Mesenchymal stem cell (in vitro differentiated cells and primary cell): ENCODE measurements around the gene KRT72.
A peak's percentile ranks its signal among the peaks of the same experiment; 100 is the strongest.

ENCODE experiments used
- DNase-seq: peaks from one replicate; pipeline ENCODE4 v3.0.0-alpha.2; 2013
- H2AFZ ChIP-seq: one replicate; pipeline ENCODE4 v1.6.1; 2013; ENCODE audit warnings: low read depth, mild to moderate bottlenecking, control low read depth, inconsistent platforms, low read length, moderate library complexity
- H2AK5ac ChIP-seq: 2 replicates; pipeline ENCODE4 v1.6.1; 2013; ENCODE audit warnings: low read length, moderate library complexity, mild to moderate bottlenecking, inconsistent platforms; ENCODE audit not compliant: severe bottlenecking
- H2BK120ac ChIP-seq: one replicate; pipeline ENCODE4 v1.6.1; 2013; ENCODE audit warnings: low read depth, mild to moderate bottlenecking, inconsistent platforms, low read length, moderate library complexity
- H2BK12ac ChIP-seq, 2 experiments: one replicate each; pipeline ENCODE4 v1.6.1; 2013; ENCODE audit warnings: inconsistent platforms in 2 of 2, low read length in 2 of 2, mild to moderate bottlenecking in 2 of 2, moderate library complexity in 2 of 2, control low read depth in 1 of 2
- H2BK15ac ChIP-seq: one replicate; pipeline ENCODE4 v1.6.1; 2013; ENCODE audit warnings: mild to moderate bottlenecking, low read depth, inconsistent platforms; ENCODE audit not compliant: poor library complexity, severe bottlenecking
- H2BK5ac ChIP-seq: 2 replicates; pipeline ENCODE4 v1.6.1; 2013; ENCODE audit warnings: low read depth, mild to moderate bottlenecking, low read length, control low read depth, inconsistent platforms; ENCODE audit not compliant: poor library complexity, severe bottlenecking
- H3K14ac ChIP-seq, 2 experiments: one replicate each; pipeline ENCODE4 v1.6.1; 2013; ENCODE audit warnings: inconsistent platforms in 2 of 2, low read length in 2 of 2, control low read depth in 1 of 2, mild to moderate bottlenecking in 1 of 2, moderate library complexity in 1 of 2
- H3K18ac ChIP-seq, 2 experiments: one replicate each; pipeline ENCODE4 v1.6.1; 2013; ENCODE audit warnings: inconsistent platforms in 2 of 2, low read length in 2 of 2, control low read depth in 1 of 2, low read depth in 1 of 2, mild to moderate bottlenecking in 1 of 2
- H3K23ac ChIP-seq, 2 experiments: one replicate each; pipeline ENCODE4 v1.6.1; 2013; ENCODE audit warnings: inconsistent platforms in 2 of 2, low read length in 2 of 2, mild to moderate bottlenecking in 2 of 2, moderate library complexity in 2 of 2, control low read depth in 1 of 2
- H3K27ac ChIP-seq: 2 replicates; pipeline ENCODE4 v1.5.1; 2013; ENCODE audit warnings: mild to moderate bottlenecking, moderate library complexity, low read length, control low read depth, inconsistent platforms; ENCODE audit not compliant: poor library complexity, severe bottlenecking
- H3K27me3 ChIP-seq, 2 experiments: 2 replicates each; pipeline versions ENCODE4 v1.6.1 to v1.7.0; 2013; ENCODE audit warnings: low read length in 2 of 2, mild to moderate bottlenecking in 2 of 2, moderate library complexity in 2 of 2, control low read depth in 1 of 2, inconsistent platforms in 1 of 2; ENCODE audit not compliant: control insufficient read depth in 1 of 2, insufficient read depth in 1 of 2
- H3K36me3 ChIP-seq, 2 experiments: 2 replicates each; pipeline versions ENCODE4 v1.6.1 to v1.7.0; 2013; ENCODE audit warnings: low read length in 2 of 2, control low read depth in 1 of 2, inconsistent platforms in 1 of 2, low read depth in 1 of 2, mild to moderate bottlenecking in 1 of 2; ENCODE audit not compliant: insufficient read depth in 2 of 2, control insufficient read depth in 1 of 2
- H3K4ac ChIP-seq, 2 experiments: one replicate each; pipeline ENCODE4 v1.6.1; 2013; ENCODE audit warnings: inconsistent platforms in 2 of 2, low read length in 2 of 2, mild to moderate bottlenecking in 2 of 2, moderate library complexity in 2 of 2, control low read depth in 1 of 2, low read depth in 1 of 2
- H3K4me1 ChIP-seq: 2 replicates; pipeline ENCODE4 v1.6.1; 2013; ENCODE audit warnings: low read depth, low read length, control low read depth; ENCODE audit not compliant: control insufficient read depth, insufficient read depth
- H3K4me2 ChIP-seq: 2 replicates; pipeline ENCODE4 v1.6.1; 2013; ENCODE audit warnings: low read length, mild to moderate bottlenecking, inconsistent platforms; ENCODE audit not compliant: poor library complexity, severe bottlenecking
- H3K4me3 ChIP-seq, 2 experiments: 2 replicates each; pipeline versions ENCODE4 v1.5.1 to v1.7.0; 2013; ENCODE audit warnings: low read length in 2 of 2, mild to moderate bottlenecking in 2 of 2, control low read depth in 1 of 2, low read depth in 1 of 2; ENCODE audit not compliant: insufficient read depth in 1 of 2
- H3K79me1 ChIP-seq: replicated peaks from 2 replicates; pipeline ENCODE4 v1.6.1; 2013; ENCODE audit warnings: mild to moderate bottlenecking, control low read depth, low read length, inconsistent platforms; ENCODE audit not compliant: poor library complexity, severe bottlenecking
- H3K9ac ChIP-seq: 2 replicates; pipeline ENCODE4 v1.7.0; 2013; ENCODE audit warnings: mild to moderate bottlenecking, low read length, moderate library complexity
- H3K9me3 ChIP-seq: 2 replicates; pipeline ENCODE4 v1.7.0; 2013; ENCODE audit warnings: mild to moderate bottlenecking, low read length; ENCODE audit not compliant: control insufficient read depth
- H4K8ac ChIP-seq: one replicate; pipeline ENCODE4 v1.6.1; 2013; ENCODE audit warnings: inconsistent platforms, mild to moderate bottlenecking, low read length, moderate library complexity
- H4K91ac ChIP-seq: one replicate; pipeline ENCODE4 v1.6.1; 2013; ENCODE audit warnings: mild to moderate bottlenecking, low read length, inconsistent platforms
- WGBS: methylation state at CpG from one replicate; pipeline ENCODE4 v1.1.7; 2013; ENCODE audit warnings: mixed read lengths; 5-methylcytosine and 5-hydroxymethylcytosine counted together

Gene KRT72

DNA sequence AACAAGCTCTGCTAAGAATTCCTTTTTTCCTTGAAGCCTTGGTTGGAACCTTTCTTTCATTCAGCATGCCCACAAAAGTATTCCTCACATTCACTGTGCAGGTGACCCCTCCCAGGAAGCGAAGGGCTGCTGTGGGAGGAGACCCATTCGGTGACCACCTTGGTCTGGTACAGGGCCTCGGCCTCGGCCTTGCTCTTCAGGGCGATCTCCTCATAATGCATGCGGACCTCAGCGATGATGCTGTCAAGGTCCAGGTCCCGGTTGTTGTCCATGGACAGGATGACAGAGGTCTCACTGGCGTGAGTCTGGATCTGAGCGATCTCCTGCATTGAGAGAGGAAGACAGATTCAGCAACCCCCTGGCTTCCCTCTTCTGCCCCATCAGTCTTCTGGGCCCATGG lies 30.8 kb downstream of the KRT72 start:
- Histone ChIP-seq H4K91ac (no peak overlapping the region), H3K14ac (no peak overlapping the region), H3K27me3 (peaks cover 49 to 95% of the 10 kb centered on the region in 2 experiments), H2BK12ac (no peak overlapping the region), H2BK15ac (no peak overlapping the region), H2AFZ (no peak overlapping the region), H2BK5ac (no peak overlapping the region), H3K79me1 (no peaks in the 10 kb centered on the region), H3K36me3 (no peaks in the 10 kb centered on the region), H4K8ac (no peak overlapping the region), H3K27ac (no peak overlapping the region), H3K18ac (no peak overlapping the region), H3K4ac (no peak overlapping the region), H3K23ac (no peak overlapping the region), H2AK5ac (no peak overlapping the region), H3K9me3 (no peaks in the 10 kb centered on the region), H3K4me1 (no peaks in the 10 kb centered on the region), H3K9ac (no peak overlapping the region), H3K4me3 (no peak overlapping the region), H2BK120ac (no peak overlapping the region), H3K4me2 (no peak overlapping the region)
- WGBS: 93% methylated on average over 10 of the region's 10 CpGs
- DNase-seq: no peak

GRCh38 chr12:52568111-52568510 lies 33.2 kb downstream of the KRT72 start:
- no peak overlapping the region for H3K27ac ChIP-seq
- no peaks in the 10 kb centered on the region for H3K36me3 ChIP-seq
- WGBS: 85% methylated on average over 12 of the region's 12 CpGs
- H3K4me2 ChIP-seq: no peak overlapping the region
- no peak overlapping the region for H3K9ac ChIP-seq
- H2BK15ac ChIP-seq: no peak overlapping the region
- no peak overlapping the region for H3K23ac ChIP-seq
- no peak overlapping the region for H3K4ac ChIP-seq
- no peak overlapping the region for H2AK5ac ChIP-seq
- no peak overlapping the region for H3K18ac ChIP-seq
- no peak overlapping the region for H3K14ac ChIP-seq
- H3K4me1 ChIP-seq: no peaks in the 10 kb centered on the region
- H2BK5ac ChIP-seq: no peak overlapping the region
- DNase-seq: no peak
- H2AFZ ChIP-seq: no peak overlapping the region
- peaks cover 46 to 96% of the 10 kb centered on the region in 2 experiments for H3K27me3 ChIP-seq
- H2BK120ac ChIP-seq: no peak overlapping the region
- H3K79me1 ChIP-seq: no peaks in the 10 kb centered on the region
- H3K9me3 ChIP-seq: no peaks in the 10 kb centered on the region
- no peak overlapping the region for H4K91ac ChIP-seq
- no peak overlapping the region for H2BK12ac ChIP-seq
- no peak overlapping the region for H3K4me3 ChIP-seq
- no peak overlapping the region for H4K8ac ChIP-seq

- H3K14ac ChIP-seq: no peak overlapping the region
- H3K27me3 ChIP-seq: peaks cover 39 to 95% of the 10 kb centered on the region in 2 experiments
- H2BK120ac ChIP-seq: no peak overlapping the region
- H2BK15ac ChIP-seq: no peak overlapping the region
- no peak overlapping the region for H3K4me2 ChIP-seq
- H3K27ac ChIP-seq: no peak overlapping the region
- H3K4me1 ChIP-seq: no peaks in the 10 kb centered on the region
- H3K4me3 ChIP-seq: no peak overlapping the region
- H2BK5ac ChIP-seq: no peak overlapping the region
- H3K23ac ChIP-seq: no peak overlapping the region
- WGBS: 70% methylated on average over 8 of the region's 8 CpGs
- no peak for DNase-seq
- no peak overlapping the region for H4K91ac ChIP-seq
- no peak overlapping the region for H3K9ac ChIP-seq
- peak overlapping the region; percentile 18 for H2AFZ ChIP-seq
- H2AK5ac ChIP-seq: no peak overlapping the region
- no peaks in the 10 kb centered on the region for H3K79me1 ChIP-seq
- no peaks in the 10 kb centered on the region for H3K36me3 ChIP-seq
- H4K8ac ChIP-seq: no peak overlapping the region
- no peak overlapping the region for H3K4ac ChIP-seq
- no peaks in the 10 kb centered on the region for H3K9me3 ChIP-seq
- H3K18ac ChIP-seq: no peak overlapping the region
- no peak overlapping the region for H2BK12ac ChIP-seq
Measured at GRCh38 chr12:52566847-52567291, 34.4 kb downstream of the KRT72 start.

- Histone ChIP-seq H2BK15ac (no peak overlapping the region), H2AK5ac (no peak overlapping the region), H3K9ac (no peak overlapping the region), H2BK5ac (no peak overlapping the region), H4K8ac (no peak overlapping the region), H3K14ac (no peak overlapping the region), H2AFZ (no peak overlapping the region), H3K9me3 (no peaks in the 10 kb centered on the region), H2BK120ac (no peak overlapping the region), H3K4me1 (no peaks in the 10 kb centered on the region), H4K91ac (no peak overlapping the region), H3K4me2 (no peak overlapping the region), H3K27ac (no peak overlapping the region), H3K27me3 (peaks cover 31 to 93% of the 10 kb centered on the region in 2 experiments), H3K23ac (no peak overlapping the region), H3K36me3 (no peaks in the 10 kb centered on the region), H3K79me1 (no peaks in the 10 kb centered on the region), H3K18ac (no peak overlapping the region), H3K4ac (no peak overlapping the region), H2BK12ac (no peak overlapping the region), H3K4me3 (no peak overlapping the region)
- DNase-seq: no peak
- 75% methylated on average over 1 of the region's 1 CpG for WGBS
Measured at GRCh38 chr12:52564582-52564981, 36.7 kb downstream of the KRT72 start.
